ENCODE measurements around the gene ABCA4.
A peak's percentile ranks its signal among the peaks of the same experiment; 100 is the strongest.

ABCA4 gene

DNA sequence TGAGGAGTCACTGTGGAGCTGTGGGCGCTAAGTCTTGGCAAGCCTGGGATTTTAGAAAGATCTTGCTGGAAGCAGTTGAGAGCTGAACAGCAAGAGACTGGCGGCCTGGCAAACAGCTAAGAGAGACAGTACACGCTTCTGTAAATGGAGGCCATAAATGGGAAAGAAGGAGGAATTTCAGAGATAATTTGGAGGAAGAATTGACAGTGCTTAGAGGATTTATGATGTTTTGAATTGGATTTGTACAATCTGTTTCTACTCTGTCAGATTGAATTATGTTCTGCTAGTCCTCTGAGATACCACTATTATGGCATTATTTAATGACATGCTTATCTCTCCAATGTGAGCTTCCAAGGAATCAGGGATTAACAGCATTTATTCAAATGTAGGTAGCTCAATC lies 50.1 kb downstream of the ABCA4 start:
- ChIA-PET POLR2A (interaction anchor here (1.2 kb wide), 1 partner anchor 165 kb away, joined by 4 read pairs; no protein-coding TSS in a partner anchor), CTCF (interaction anchor here (0.7 to 3.8 kb wide), 5 partner anchors 9 to 265 kb away, joined by 3 to 29 read pairs (median 5); no protein-coding TSS in a partner anchor)

DNA sequence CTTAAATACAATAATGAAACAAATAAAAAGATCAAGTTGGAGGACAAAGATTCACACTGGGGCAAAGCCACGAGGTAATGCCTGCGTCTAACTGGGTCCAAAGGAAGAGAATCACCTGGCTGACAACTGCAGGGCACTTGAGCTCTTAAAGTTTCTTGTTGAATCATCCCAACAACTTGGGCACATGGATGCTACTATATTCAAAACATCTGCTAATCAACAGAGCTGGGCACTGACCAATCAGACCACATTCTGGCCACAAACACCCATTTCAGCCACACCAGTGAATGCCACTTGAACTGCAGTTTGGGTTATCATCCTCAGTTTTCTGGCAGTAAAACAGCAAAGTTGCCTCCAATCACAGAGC lies 51.0 kb downstream of the ABCA4 start:
- CTCF ChIA-PET = interaction anchor here (1.6 kb wide), 1 partner anchor 32 kb away, joined by 5 read pairs; no protein-coding TSS in a partner anchor

More for the DNA sequence above, 50.1 kb downstream of the ABCA4 start:
- H3K4me3 ChIP-seq (ENCODE audit: low read depth, low read length) = no peak overlapping the region
- H3K4me1 ChIP-seq (ENCODE audit: control insufficient read depth, insufficient read depth, low read length) = peaks cover 17% of the 10 kb centered on the region
- no peaks in the 10 kb centered on the region for H3K9me3 ChIP-seq (ENCODE audit: control insufficient read depth, insufficient read depth, low read depth, low read length)
- no peak overlapping the region for H3K27ac ChIP-seq (ENCODE audit: extremely low read depth, low read depth, low read length)
- no peaks in the 10 kb centered on the region for H3K36me3 ChIP-seq (ENCODE audit: control insufficient read depth in 2 of 2, insufficient read depth in 1 of 2, low read length in 2 of 2)
- TF ChIP-seq ZNF654 (tag by site-specific recombination; IDR thresholded peaks at IDR 0.05; ENCODE audit: low read depth) (no peak), SETDB1 (IDR thresholded peaks at IDR 0.05; ENCODE audit: insufficient read length, low read length) (no peak)
- TF ChIP-seq, protein P1, sequence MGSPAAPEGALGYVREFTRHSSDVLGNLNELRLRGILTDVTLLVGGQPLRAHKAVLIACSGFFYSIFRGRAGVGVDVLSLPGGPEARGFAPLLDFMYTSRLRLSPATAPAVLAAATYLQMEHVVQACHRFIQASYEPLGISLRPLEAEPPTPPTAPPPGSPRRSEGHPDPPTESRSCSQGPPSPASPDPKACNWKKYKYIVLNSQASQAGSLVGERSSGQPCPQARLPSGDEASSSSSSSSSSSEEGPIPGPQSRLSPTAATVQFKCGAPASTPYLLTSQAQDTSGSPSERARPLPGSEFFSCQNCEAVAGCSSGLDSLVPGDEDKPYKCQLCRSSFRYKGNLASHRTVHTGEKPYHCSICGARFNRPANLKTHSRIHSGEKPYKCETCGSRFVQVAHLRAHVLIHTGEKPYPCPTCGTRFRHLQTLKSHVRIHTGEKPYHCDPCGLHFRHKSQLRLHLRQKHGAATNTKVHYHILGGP (tag by site-specific recombination; IDR thresholded peaks at IDR 0.05) = 0 out of 2 replicates have a peak, but pooled peaks have one; percentile 16

DNA sequence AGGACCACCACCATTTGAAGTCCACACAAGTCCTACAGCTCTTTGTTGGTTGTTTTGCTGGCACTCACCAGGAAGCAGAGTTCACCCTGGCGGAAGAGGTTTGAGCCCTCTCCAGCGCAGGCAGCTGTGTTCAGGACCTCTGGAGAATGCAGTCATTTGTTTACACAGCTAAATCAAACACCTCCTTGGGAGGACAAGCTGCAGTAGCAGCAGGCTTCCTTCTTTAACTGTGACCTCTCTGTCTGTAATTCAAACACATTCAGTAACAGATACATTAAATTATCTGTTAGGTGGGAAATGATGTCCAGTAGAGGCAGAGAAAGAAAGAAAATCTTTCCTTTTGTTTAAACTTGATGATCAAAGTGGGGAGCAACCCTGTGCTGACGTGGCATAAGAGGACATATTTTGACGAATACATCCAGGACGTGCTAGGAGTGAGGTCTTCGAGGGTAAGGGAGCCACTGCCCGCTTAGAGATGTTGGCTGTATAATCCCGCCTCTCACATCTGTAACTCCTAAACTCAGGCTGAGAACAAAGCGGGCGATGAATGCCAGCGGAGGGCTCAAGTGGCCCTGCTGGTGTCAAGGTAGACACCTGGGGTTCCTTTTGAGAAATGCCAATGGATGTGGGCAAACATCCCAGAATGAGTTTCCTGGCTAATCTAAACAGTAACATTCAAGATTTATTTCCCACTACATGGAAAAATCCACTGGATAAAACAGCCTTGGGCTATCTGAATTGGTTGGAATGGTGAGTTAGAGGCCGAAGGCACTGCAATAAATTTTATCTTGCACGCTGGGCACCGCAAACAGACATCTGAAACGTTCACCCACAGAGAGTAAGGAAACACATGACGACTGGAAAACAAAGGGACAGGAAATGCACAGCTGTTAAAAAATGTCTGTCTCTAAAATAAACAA lies 51.7 kb downstream of the ABCA4 start:
- peak overlapping the region; percentile 37 for H3K27ac ChIP-seq (ENCODE audit: extremely low read depth, low read depth, low read length)
- H3K4me3 ChIP-seq (ENCODE audit: low read depth, low read length) = no peak overlapping the region
- POLR2A ChIA-PET = interaction anchor here (0.7 kb wide), 1 partner anchor 168 kb away, joined by 10 read pairs; the partner anchor contains the start of gene ARHGAP29
- H3K4me1 ChIP-seq (ENCODE audit: control insufficient read depth, insufficient read depth, low read length) = peaks cover 17% of the 10 kb centered on the region
- no peaks in the 10 kb centered on the region for H3K36me3 ChIP-seq (ENCODE audit: control insufficient read depth in 2 of 2, insufficient read depth in 1 of 2, low read length in 2 of 2)
- H3K9me3 ChIP-seq (ENCODE audit: control insufficient read depth, insufficient read depth, low read depth, low read length) = no peaks in the 10 kb centered on the region
- CTCF ChIA-PET = interaction anchor here (0.9 to 2.6 kb wide), 6 partner anchors 14 to 266 kb away, joined by 3 to 28 read pairs (median 4); no protein-coding TSS in a partner anchor
- peak; percentile 75; the same call in 1 of the 2 replicates for TF ChIP-seq TRIM28 (IDR thresholded peaks at IDR 0.05; ENCODE audit: borderline replicate concordance, low read length)
- peak; percentile 62 for TF ChIP-seq SP7 (tag by site-specific recombination; IDR thresholded peaks at IDR 0.05)
- TF ChIP-seq GLIS1 (tag by site-specific recombination; IDR thresholded peaks at IDR 0.05) = peak; percentile 76
- TF ChIP-seq ZNF544 (tag by site-specific recombination; IDR thresholded peaks at IDR 0.05) = no peak
- TF ChIP-seq ZNF629 (tag by site-specific recombination; IDR thresholded peaks at IDR 0.05) = peak; percentile 37; the same call in 1 of the 2 replicates
- TF ChIP-seq ZNF416 (tag by site-specific recombination; IDR thresholded peaks at IDR 0.05) = no peak
- TF ChIP-seq, protein P2, sequence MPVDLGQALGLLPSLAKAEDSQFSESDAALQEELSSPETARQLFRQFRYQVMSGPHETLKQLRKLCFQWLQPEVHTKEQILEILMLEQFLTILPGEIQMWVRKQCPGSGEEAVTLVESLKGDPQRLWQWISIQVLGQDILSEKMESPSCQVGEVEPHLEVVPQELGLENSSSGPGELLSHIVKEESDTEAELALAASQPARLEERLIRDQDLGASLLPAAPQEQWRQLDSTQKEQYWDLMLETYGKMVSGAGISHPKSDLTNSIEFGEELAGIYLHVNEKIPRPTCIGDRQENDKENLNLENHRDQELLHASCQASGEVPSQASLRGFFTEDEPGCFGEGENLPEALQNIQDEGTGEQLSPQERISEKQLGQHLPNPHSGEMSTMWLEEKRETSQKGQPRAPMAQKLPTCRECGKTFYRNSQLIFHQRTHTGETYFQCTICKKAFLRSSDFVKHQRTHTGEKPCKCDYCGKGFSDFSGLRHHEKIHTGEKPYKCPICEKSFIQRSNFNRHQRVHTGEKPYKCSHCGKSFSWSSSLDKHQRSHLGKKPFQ (tag by site-specific recombination; IDR thresholded peaks at IDR 0.05) = 0 out of 2 replicates have a peak, but pooled peaks have one; percentile 17
- no peak for TF ChIP-seq HOXD13 (CRISPR knock-in tag; IDR thresholded peaks at IDR 0.05; ENCODE audit: borderline replicate concordance)
- TF ChIP-seq, protein P3, sequence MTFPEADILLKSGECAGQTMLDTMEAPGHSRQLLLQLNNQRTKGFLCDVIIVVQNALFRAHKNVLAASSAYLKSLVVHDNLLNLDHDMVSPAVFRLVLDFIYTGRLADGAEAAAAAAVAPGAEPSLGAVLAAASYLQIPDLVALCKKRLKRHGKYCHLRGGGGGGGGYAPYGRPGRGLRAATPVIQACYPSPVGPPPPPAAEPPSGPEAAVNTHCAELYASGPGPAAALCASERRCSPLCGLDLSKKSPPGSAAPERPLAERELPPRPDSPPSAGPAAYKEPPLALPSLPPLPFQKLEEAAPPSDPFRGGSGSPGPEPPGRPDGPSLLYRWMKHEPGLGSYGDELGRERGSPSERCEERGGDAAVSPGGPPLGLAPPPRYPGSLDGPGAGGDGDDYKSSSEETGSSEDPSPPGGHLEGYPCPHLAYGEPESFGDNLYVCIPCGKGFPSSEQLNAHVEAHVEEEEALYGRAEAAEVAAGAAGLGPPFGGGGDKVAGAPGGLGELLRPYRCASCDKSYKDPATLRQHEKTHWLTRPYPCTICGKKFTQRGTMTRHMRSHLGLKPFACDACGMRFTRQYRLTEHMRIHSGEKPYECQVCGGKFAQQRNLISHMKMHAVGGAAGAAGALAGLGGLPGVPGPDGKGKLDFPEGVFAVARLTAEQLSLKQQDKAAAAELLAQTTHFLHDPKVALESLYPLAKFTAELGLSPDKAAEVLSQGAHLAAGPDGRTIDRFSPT (tag by site-specific recombination; IDR thresholded peaks at IDR 0.05) = no peak
- TF ChIP-seq, protein P4, sequence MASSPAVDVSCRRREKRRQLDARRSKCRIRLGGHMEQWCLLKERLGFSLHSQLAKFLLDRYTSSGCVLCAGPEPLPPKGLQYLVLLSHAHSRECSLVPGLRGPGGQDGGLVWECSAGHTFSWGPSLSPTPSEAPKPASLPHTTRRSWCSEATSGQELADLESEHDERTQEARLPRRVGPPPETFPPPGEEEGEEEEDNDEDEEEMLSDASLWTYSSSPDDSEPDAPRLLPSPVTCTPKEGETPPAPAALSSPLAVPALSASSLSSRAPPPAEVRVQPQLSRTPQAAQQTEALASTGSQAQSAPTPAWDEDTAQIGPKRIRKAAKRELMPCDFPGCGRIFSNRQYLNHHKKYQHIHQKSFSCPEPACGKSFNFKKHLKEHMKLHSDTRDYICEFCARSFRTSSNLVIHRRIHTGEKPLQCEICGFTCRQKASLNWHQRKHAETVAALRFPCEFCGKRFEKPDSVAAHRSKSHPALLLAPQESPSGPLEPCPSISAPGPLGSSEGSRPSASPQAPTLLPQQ (tag by site-specific recombination; IDR thresholded peaks at IDR 0.05) = peak; percentile 34; the same call in 1 of the 2 replicates
- TF ChIP-seq ZIC2 (tag by site-specific recombination; IDR thresholded peaks at IDR 0.05) = peak; percentile 94
- peak; percentile 87 for TF ChIP-seq ZBTB8A (tag by site-specific recombination; IDR thresholded peaks at IDR 0.05)

More for the DNA sequence above, 51.0 kb downstream of the ABCA4 start:
- Histone ChIP-seq H3K36me3 (ENCODE audit: control insufficient read depth in 2 of 2, insufficient read depth in 1 of 2, low read length in 2 of 2) (no peaks in the 10 kb centered on the region), H3K9me3 (ENCODE audit: control insufficient read depth, insufficient read depth, low read depth, low read length) (no peaks in the 10 kb centered on the region), H3K4me1 (ENCODE audit: control insufficient read depth, insufficient read depth, low read length) (peaks cover 17% of the 10 kb centered on the region), H3K27ac (ENCODE audit: extremely low read depth, low read depth, low read length) (no peak overlapping the region; the same call in 1 of the 2 replicates), H3K4me3 (ENCODE audit: low read depth, low read length) (no peak overlapping the region)
- TF ChIP-seq ZNF10 (tag by site-specific recombination; IDR thresholded peaks at IDR 0.05) (no peak), ZBTB1 (tag by site-specific recombination; IDR thresholded peaks at IDR 0.05) (no peak)
- TF ChIP-seq, protein P2 (tag by site-specific recombination; IDR thresholded peaks at IDR 0.05) = 0 out of 2 replicates have a peak, but pooled peaks have one; percentile 9
- POLR2A ChIA-PET = interaction anchor here (0.5 kb wide), 1 partner anchor 168 kb away, joined by 4 read pairs; no protein-coding TSS in a partner anchor

Data from HEK293 (cell line).